Small intestine (tissue), 7 donors: ENCODE data around the gene SEPTIN3. TPM values are rescaled to one million over a fixed set of nuclear protein-coding genes. Genes with fewer than 3 reads are reported as not detected.

Source experiments
- DNase-seq, 2 donors: peaks; one replicate each; pipeline versions ENCODE4 v3.0.0 to v3.0.0-alpha.2; 2013
- FAIRE-seq: peaks from 2 replicates; lab custom pipeline; 2012; peaks lifted over from hg19 to GRCh38; lab: Jason Lieb, UNC
- H3K27ac ChIP-seq, 3 donors: one replicate each; pipeline ENCODE4 v1.5.1; 2013; ENCODE audit warnings: low read length in 2 of 3, mild to moderate bottlenecking in 2 of 3, control low read depth in 1 of 3, inconsistent platforms in 1 of 3, low read depth in 1 of 3, moderate library complexity in 1 of 3
- H3K27me3 ChIP-seq, 3 donors: one replicate each; pipeline ENCODE4 v1.6.1; 2013; ENCODE audit warnings: low read length in 3 of 3, inconsistent platforms in 1 of 3; ENCODE audit not compliant: control insufficient read depth in 3 of 3, insufficient read depth in 3 of 3
- H3K36me3 ChIP-seq, 3 donors: one replicate each; pipeline ENCODE4 v1.6.1; 2013; ENCODE audit warnings: low read length in 3 of 3, inconsistent platforms in 1 of 3, low read depth in 1 of 3, mild to moderate bottlenecking in 1 of 3, moderate library complexity in 1 of 3; ENCODE audit not compliant: control insufficient read depth in 3 of 3, insufficient read depth in 2 of 3
- H3K4me1 ChIP-seq, 3 donors: one replicate each; pipeline ENCODE4 v1.6.1; 2013; ENCODE audit warnings: low read length in 2 of 3, inconsistent platforms in 1 of 3, low read depth in 1 of 3, mild to moderate bottlenecking in 1 of 3, moderate library complexity in 1 of 3; ENCODE audit not compliant: control insufficient read depth in 3 of 3, insufficient read depth in 2 of 3
- H3K4me3 ChIP-seq, 3 donors: one replicate each; pipeline ENCODE4 v1.5.1; 2013; ENCODE audit warnings: low read length in 3 of 3, control low read depth in 1 of 3, inconsistent platforms in 1 of 3, low read depth in 1 of 3, mild to moderate bottlenecking in 1 of 3, moderate library complexity in 1 of 3
- H3K9me3 ChIP-seq, 2 donors: one replicate each; pipeline ENCODE4 v1.6.1; 2013; ENCODE audit warnings: low read depth in 1 of 2, low read length in 1 of 2; ENCODE audit not compliant: control insufficient read depth in 2 of 2, insufficient read depth in 1 of 2
- WGBS, 3 donors: extraction: QIAGEN DNeasy Blood & Tissue Kit; methylation state at CpG; one replicate each; pipeline ENCODE4 v1.1.7; 2013; 5-methylcytosine and 5-hydroxymethylcytosine counted together
- polyA plus RNA-seq, 4 donors: library from polyadenylated mRNA; stranded (reverse) in 3 of 4; unstranded in 1 of 4; fragments of 200-250 nt in 3 of 4; fragments of 120-200 nt in 1 of 4; gene quantifications; one replicate each; pipeline versions ENCODE4 v1.2.1 to v1.2.3, GENCODE V29; 2013
- donor health status: healthy with polysubstance abuse.
- donor health status: control.
- donor health status: control.
- donor health status: Bipolar disorder and iron deficiency.
- donor health status: healthy.

SEPTIN3 gene
- polyA plus RNA-seq, 4 donors, result 0.49 to 1.2 (median 0.81) TPM; not detected in 1

GRCh38 chr22:41966607-41967240, 2.5 kb upstream of the SEPTIN3 start:
- Histone ChIP-seq H3K4me3 (no peak overlapping the region), H3K27me3 (peaks cover 0 to 3% (median 0%) of the 10 kb centered on the region in 3 donors), H3K27ac (no peak overlapping the region), H3K4me1 (peaks cover 0 to 4% (median 0%) of the 10 kb centered on the region in 3 donors), H3K9me3 (no peaks in the 10 kb centered on the region), H3K36me3 (no peaks in the 10 kb centered on the region)
- 37 to 41% (median 37%) methylated on average over 8 of the region's 8 CpGs for WGBS, 3 donors
- FAIRE-seq (no peak), DNase-seq (peak; percentile 65 to 70)

- Histone ChIP-seq H3K27me3 (peaks cover 0 to 8% (median 5%) of the 10 kb centered on the region in 3 donors), H3K4me3 (no peak overlapping the region), H3K27ac (no peak overlapping the region), H3K36me3 (no peaks in the 10 kb centered on the region), H3K4me1 (peaks cover 0 to 4% (median 0%) of the 10 kb centered on the region in 3 donors), H3K9me3 (no peaks in the 10 kb centered on the region)
- 27 to 51% (median 30%) methylated on average over 9 of the region's 9 CpGs for WGBS, 3 donors
- DNase-seq (peak; percentile 45 to 69), FAIRE-seq (no peak)
These were observed 642 bp upstream of the SEPTIN3 start for GRCh38 chr22:41968601-41969000.

- no peaks in the 10 kb centered on the region for H3K36me3 ChIP-seq
- 69 to 87% (median 71%) methylated on average over 2 of the region's 2 CpGs for WGBS, 3 donors
- no peak overlapping the region for H3K27ac ChIP-seq
- H3K9me3 ChIP-seq, result no peaks in the 10 kb centered on the region
- H3K4me3 ChIP-seq, result no peak overlapping the region
- FAIRE-seq (no peak), DNase-seq (no peak)
- peaks cover 0 to 17% (median 10%) of the 10 kb centered on the region in 3 donors for H3K27me3 ChIP-seq
- peaks cover 0 to 4% (median 0%) of the 10 kb centered on the region in 3 donors for H3K4me1 ChIP-seq
These were observed 1.4 kb downstream of the SEPTIN3 start for GRCh38 chr22:41970601-41971000.

DNA sequence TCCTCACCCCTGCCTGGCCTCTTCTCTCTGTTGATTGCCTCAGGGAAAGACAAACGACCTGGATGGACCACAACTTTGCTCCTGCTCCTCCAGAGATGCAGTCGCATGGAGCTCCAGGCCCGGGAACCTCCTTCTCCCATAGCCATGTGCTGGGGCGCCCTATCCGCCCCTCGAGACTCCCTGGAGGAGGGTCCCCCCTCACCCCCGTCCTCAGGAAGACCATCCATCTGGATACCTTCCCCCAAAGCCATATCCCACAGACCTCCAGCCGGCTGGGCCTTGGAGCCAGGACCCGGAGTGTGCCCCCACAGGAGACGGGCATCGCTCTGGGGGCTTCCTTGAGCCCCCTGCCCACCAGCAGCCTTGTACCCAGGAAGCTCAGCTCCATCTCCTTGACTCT, 2.2 kb downstream of the SEPTIN3 start:
- DNase-seq, result no peak
- H3K27me3 ChIP-seq, result peaks cover 0 to 26% (median 17%) of the 10 kb centered on the region in 3 donors
- H3K36me3 ChIP-seq, result no peaks in the 10 kb centered on the region
- H3K9me3 ChIP-seq, result no peaks in the 10 kb centered on the region
- peaks cover 0 to 4% (median 1%) of the 10 kb centered on the region in 3 donors for H3K4me1 ChIP-seq
- 83 to 84% (median 84%) methylated on average over 10 to 11 of the region's 11 CpGs for WGBS, 3 donors
- H3K27ac ChIP-seq, result no peak overlapping the region
- no peak overlapping the region for H3K4me3 ChIP-seq
- no peak for FAIRE-seq

DNA sequence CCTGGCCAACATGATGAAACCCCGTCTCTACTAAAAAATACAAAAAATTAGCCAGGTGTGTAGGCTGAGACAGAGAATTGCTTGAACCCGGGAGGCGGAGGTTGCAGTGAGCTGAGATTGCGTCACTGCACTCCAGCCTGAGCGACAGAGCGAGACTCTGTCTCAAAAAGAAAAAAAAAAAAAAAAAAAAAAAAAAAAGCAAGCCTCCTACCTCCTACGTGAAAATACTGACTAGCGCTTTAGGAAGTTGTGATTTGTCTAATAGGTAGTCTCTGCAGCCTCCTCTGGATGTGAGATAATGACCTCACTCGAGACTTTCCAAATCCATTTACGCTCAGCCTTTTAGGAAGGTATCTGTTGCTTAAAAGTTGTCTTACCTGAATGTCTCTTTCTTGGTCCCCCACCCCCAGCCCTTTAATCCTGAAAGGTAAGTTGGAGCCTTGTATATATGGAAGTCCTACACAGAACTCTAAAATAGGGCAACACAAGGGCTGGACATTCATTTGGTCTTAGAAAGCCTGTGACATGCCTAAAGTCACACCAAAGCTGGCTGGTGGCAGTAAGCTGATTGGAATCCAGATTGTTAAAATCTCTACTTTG, 5.5 kb downstream of the SEPTIN3 start:
- H3K36me3 ChIP-seq, result no peaks in the 10 kb centered on the region
- no peaks in the 10 kb centered on the region for H3K9me3 ChIP-seq
- DNase-seq (no peak), FAIRE-seq (no peak)
- no peak overlapping the region for H3K27ac ChIP-seq
- no peak overlapping the region for H3K4me3 ChIP-seq
- peaks cover 0 to 4% (median 1%) of the 10 kb centered on the region in 3 donors for H3K4me1 ChIP-seq
- WGBS, 3 donors, result 51 to 67% (median 60%) methylated on average over 10 of the region's 10 CpGs
- H3K27me3 ChIP-seq, result peaks cover 0 to 53% (median 25%) of the 10 kb centered on the region in 3 donors

GRCh38 chr22:41975299-41976069, 6.2 kb downstream of the SEPTIN3 start:
- no peak for DNase-seq
- Histone ChIP-seq H3K4me3 (no peak overlapping the region), H3K9me3 (no peaks in the 10 kb centered on the region), H3K27ac (no peak overlapping the region), H3K4me1 (peaks cover 0 to 4% (median 1%) of the 10 kb centered on the region in 3 donors), H3K27me3 (peaks cover 0 to 54% (median 25%) of the 10 kb centered on the region in 3 donors), H3K36me3 (no peaks in the 10 kb centered on the region)
- no peak for FAIRE-seq
- 36 to 64% (median 43%) methylated on average over 12 of the region's 12 CpGs for WGBS, 3 donors

DNA sequence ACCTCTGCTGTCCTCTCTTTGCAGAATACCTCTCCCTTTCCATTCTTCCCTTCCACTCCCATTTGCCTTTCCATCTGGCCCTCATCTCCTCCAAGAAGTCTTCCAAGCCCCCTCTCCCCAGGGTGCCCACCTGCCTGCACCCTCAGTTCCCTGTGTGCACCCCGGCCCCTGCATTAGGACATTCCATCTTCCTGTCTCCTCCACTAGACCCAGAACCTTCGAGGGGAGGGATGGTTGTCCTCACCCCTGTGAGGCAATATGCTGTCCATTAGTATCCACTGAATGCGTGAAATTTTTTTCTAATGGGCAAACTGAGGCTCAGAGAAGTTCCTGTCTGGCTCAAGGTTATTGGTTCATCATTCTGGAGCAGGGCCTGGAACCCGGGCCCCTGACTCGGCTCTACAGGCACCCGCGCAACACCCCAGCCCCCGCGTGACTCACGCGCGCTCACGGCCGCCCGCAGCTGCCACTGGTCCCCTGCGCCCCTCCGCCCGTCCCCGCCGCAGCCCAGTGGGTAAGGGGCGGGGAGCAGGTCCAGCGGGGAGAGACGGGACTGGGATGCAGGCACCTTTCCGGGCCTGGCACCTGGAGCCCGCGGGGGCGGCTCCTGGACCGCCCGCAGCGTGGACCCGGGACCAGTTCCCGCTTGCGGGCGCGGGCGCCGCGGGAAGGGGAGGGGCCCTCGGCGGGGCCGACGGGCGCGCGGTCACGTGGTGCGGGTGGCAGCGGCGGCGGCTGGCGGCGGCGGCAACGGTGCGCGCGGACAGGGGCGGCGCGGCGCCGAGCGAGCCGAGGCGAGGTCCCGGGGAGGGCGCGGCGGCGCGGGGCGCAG, 7.0 kb downstream of the SEPTIN3 start:
- peaks cover 0 to 4% (median 1%) of the 10 kb centered on the region in 3 donors for H3K4me1 ChIP-seq
- no peak for FAIRE-seq
- no peaks in the 10 kb centered on the region for H3K9me3 ChIP-seq
- H3K36me3 ChIP-seq, result no peaks in the 10 kb centered on the region
- WGBS, 3 donors, result 2 to 6% (median 5%) methylated on average over 19 to 72 of the region's 72 CpGs
- no peak overlapping the region for H3K27ac ChIP-seq
- H3K4me3 ChIP-seq, result peak overlapping the region in 1 of 3 donors; percentile 50
- peak; percentile 38 to 66 for DNase-seq
- H3K27me3 ChIP-seq, result peaks cover 0 to 54% (median 25%) of the 10 kb centered on the region in 3 donors
